Upper lobe of right lung (tissue), 1 donor: Measurements from ENCODE around the gene TUBGCP2. TPM values are rescaled to one million over a fixed set of nuclear protein-coding genes. Genes with fewer than 3 reads are reported as not detected.

Experiments
- ATAC-seq: fragments of 200-7000 bp; cut with Tn5 transposase; one replicate; pipeline ENCODE4 v1.9.1; 2020; ENCODE audit warnings: mild to moderate bottlenecking, moderate library complexity
- DNase-seq: peaks from one replicate; pipeline ENCODE4 v3.0.0-alpha.2; 2020
- H3K27ac ChIP-seq: fragments of 200-600 bp; one replicate; pipeline ENCODE4 v1.8.0; 2022
- H3K27me3 ChIP-seq: fragments of 200-600 bp; one replicate; pipeline ENCODE4 v1.8.0; 2022; ENCODE audit warnings: mild to moderate bottlenecking
- H3K36me3 ChIP-seq: fragments of 200-600 bp; one replicate; pipeline ENCODE4 v1.8.0; 2022
- H3K4me1 ChIP-seq: fragments of 200-600 bp; one replicate; pipeline ENCODE4 v1.8.0; 2022
- H3K4me3 ChIP-seq: fragments of 200-600 bp; one replicate; pipeline ENCODE4 v1.8.0; 2022; ENCODE audit warnings: mild to moderate bottlenecking
- H3K9me3 ChIP-seq: fragments of 200-600 bp; one replicate; pipeline ENCODE4 v1.8.0; 2022
- CTCF ChIP-seq: fragments of 200-600 bp; IDR thresholded peaks from one replicate; pipeline ENCODE4 v1.8.0; 2022; ENCODE audit warnings: antibody characterized with exemption
- intact Hi-C: fragments of 100-400 bp; cut with DNase I; formaldehyde crosslinking; loops from one replicate; pipeline ENCODE4 v1.11.0; 2022
- total RNA-seq: library from RNA; stranded (reverse); fragmentation: NEBNext Ultra II Directional; extraction: Animal tissue kit (Norgen Biotek cat#: 25700); gene quantifications from one replicate; pipeline ENCODE4 v1.2.1, GENCODE V29; 2021
- donor health status: DM: no; HTN: yes; CAD: no; lungs with severe emphysema.

Gene TUBGCP2
- total RNA-seq, 1 donor from 2014 or later = 44.6 TPM

GRCh38 chr10:133334503-133335245 is 26.0 kb upstream of the TUBGCP2 start:
- intact Hi-C loops = no loop called here
- Histone ChIP-seq H3K27me3 (peaks cover 55% of the 10 kb centered on the region), H3K27ac (no peak overlapping the region), H3K4me3 (peak overlapping the region; percentile 32), H3K36me3 (no peaks in the 10 kb centered on the region), H3K9me3 (no peaks in the 10 kb centered on the region), H3K4me1 (peaks cover 20% of the 10 kb centered on the region)
- no peak for TF ChIP-seq CTCF
- DNase-seq (peak; percentile 68), ATAC-seq (no peak)

DNA sequence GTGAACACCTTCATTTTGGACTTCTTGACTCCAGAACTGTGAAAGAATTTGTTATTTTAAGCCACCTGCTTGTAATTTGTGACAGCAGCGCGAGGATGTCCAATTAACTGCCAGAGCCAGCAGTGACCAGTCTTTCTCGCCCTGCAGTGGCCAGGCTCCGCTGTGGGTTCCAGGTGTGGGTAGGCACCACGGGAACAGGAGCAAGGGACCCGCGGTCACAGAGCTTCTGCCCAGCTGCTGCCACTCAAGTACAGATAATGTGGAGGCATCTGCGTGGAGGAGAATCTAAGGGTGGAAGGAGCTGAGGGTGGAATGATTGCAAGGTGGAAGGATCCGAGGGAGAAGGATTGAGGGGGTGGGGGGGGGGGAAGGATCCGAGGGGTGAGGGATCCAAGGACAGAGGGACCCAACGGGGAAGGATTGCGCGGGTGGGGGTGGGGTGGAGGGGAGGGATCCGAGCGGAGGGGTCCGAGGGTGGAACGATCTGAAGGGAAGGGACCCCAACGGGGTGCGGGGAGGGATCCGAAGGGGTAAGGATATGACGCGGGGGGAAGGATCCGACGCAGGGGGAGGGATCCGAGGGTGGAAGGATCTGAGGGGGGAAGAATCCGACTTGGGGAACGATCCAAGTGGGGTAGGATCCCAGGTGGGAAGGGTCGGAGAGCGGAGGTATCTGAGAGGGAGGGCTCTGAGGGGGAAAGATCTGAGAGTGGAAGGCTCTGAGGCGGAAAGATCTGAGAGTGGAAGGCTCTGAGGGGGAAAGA is 24.4 kb upstream of the TUBGCP2 start:
- Histone ChIP-seq H3K9me3 (no peaks in the 10 kb centered on the region), H3K36me3 (no peaks in the 10 kb centered on the region), H3K4me3 (no peak overlapping the region), H3K27me3 (peaks cover 70% of the 10 kb centered on the region), H3K27ac (no peak overlapping the region), H3K4me1 (peaks cover 20% of the 10 kb centered on the region)
- TF ChIP-seq CTCF = no peak
- intact Hi-C loops = no loop called here
- no peak for ATAC-seq
- no peak for DNase-seq

GRCh38 chr10:133329491-133330202 is 21.0 kb upstream of the TUBGCP2 start:
- no peak overlapping the region for H3K4me3 ChIP-seq
- H3K9me3 ChIP-seq = no peaks in the 10 kb centered on the region
- H3K27me3 ChIP-seq = peaks cover 73% of the 10 kb centered on the region
- H3K4me1 ChIP-seq = peaks cover 12% of the 10 kb centered on the region
- peak; percentile 96 for TF ChIP-seq CTCF
- H3K27ac ChIP-seq = no peak overlapping the region
- peak; percentile 92 for ATAC-seq
- intact Hi-C loops = no loop called here
- peak; percentile 92 for DNase-seq
- no peaks in the 10 kb centered on the region for H3K36me3 ChIP-seq

- ATAC-seq (no peak), DNase-seq (no peak)
- no peaks in the 10 kb centered on the region for H3K9me3 ChIP-seq
- intact Hi-C loops = no loop called here
- TF ChIP-seq CTCF = no peak
- no peak overlapping the region for H3K4me3 ChIP-seq
- no peaks in the 10 kb centered on the region for H3K36me3 ChIP-seq
- no peak overlapping the region for H3K27ac ChIP-seq
- peaks cover 12% of the 10 kb centered on the region for H3K4me1 ChIP-seq
- H3K27me3 ChIP-seq = peaks cover 71% of the 10 kb centered on the region
These were observed 20.0 kb upstream of the TUBGCP2 start for GRCh38 chr10:133328358-133329343.
